HEK293 (cell line): Measurements from ENCODE around the gene SNAPC4.
A peak's percentile ranks its signal among the peaks of the same experiment; 100 is the strongest.

Experiments used
- CTCF ChIA-PET: fragments of 350-600 bp; formaldehyde crosslinking; extraction: SDS; loops from one replicate; lab custom pipeline; 2021; ENCODE audit warnings: antibody characterized with exemption; lab: Yijun Ruan, JAX
- POLR2A ChIA-PET: fragments of 300-600 bp; formaldehyde crosslinking; extraction: SDS; loops from one replicate; lab custom pipeline; 2020; ENCODE audit warnings: antibody characterized with exemption, inconsistent platforms; lab: Yijun Ruan, JAX
- H3K27ac ChIP-seq: fragments of 200-500 bp; sonication (Bioruptor generic); 2 replicates; pipeline ENCODE4 v1.5.1; 2014; ENCODE audit warnings: low read depth, low read length, control low read depth, inconsistent platforms; ENCODE audit errors: extremely low read depth
- H3K36me3 ChIP-seq, 2 experiments: fragments of 200-500 bp in 1 of 2; sonication (Bioruptor generic) in 1 of 2; 1 replicate in 1 of 2; 2 replicates in 1 of 2; pipeline ENCODE4 v1.5.1; 2014 to 2017; ENCODE audit warnings: inconsistent platforms in 2 of 2, low read length in 2 of 2; ENCODE audit not compliant: control insufficient read depth in 2 of 2, insufficient read depth in 1 of 2
- H3K4me1 ChIP-seq: fragments of 200-500 bp; sonication (Bioruptor generic); 2 replicates; pipeline ENCODE4 v1.5.1; 2014; ENCODE audit warnings: mild to moderate bottlenecking, low read length, inconsistent platforms; ENCODE audit not compliant: control insufficient read depth, insufficient read depth
- H3K4me3 ChIP-seq: 2 replicates; pipeline ENCODE4 v1.5.1; 2011; ENCODE audit warnings: low read depth, mild to moderate bottlenecking, control low read depth, low read length, moderate library complexity
- H3K9me3 ChIP-seq: fragments of 200-500 bp; sonication (Bioruptor generic); 2 replicates; pipeline ENCODE4 v1.5.1; 2014; ENCODE audit warnings: low read depth, low read length, inconsistent platforms; ENCODE audit not compliant: control insufficient read depth, insufficient read depth
- GLIS1 ChIP-seq: fragments of 450-650 bp; formaldehyde crosslinking; IDR thresholded peaks from 2 replicates; pipeline ENCODE4 v1.5.1; 2016; ENCODE audit warnings: missing biosample characterization, missing genetic modification characterization
- GLIS2 ChIP-seq: fragments of 450-650 bp; formaldehyde crosslinking; IDR thresholded peaks from 2 replicates; pipeline ENCODE4 v1.5.1; 2016; ENCODE audit warnings: missing biosample characterization, missing genetic modification characterization
- IKZF3 ChIP-seq: fragments of 450-650 bp; IDR thresholded peaks from 2 replicates; pipeline ENCODE4 v1.5.0; 2018; ENCODE audit warnings: missing biosample characterization, mild to moderate bottlenecking, missing genetic modification characterization, moderate library complexity
- KLF8 ChIP-seq: fragments of 450-650 bp; formaldehyde crosslinking; IDR thresholded peaks from 2 replicates; pipeline ENCODE4 v1.5.1; 2016; ENCODE audit warnings: missing biosample characterization, missing genetic modification characterization
- ZBTB17 ChIP-seq: fragments of 450-650 bp; formaldehyde crosslinking; IDR thresholded peaks from 2 replicates; pipeline ENCODE4 v1.5.1; 2016; ENCODE audit warnings: missing biosample characterization, missing genetic modification characterization
- ZNF501 ChIP-seq: fragments of 450-650 bp; formaldehyde crosslinking; IDR thresholded peaks from 2 replicates; pipeline ENCODE4 v1.5.1; 2016; ENCODE audit warnings: missing biosample characterization, missing genetic modification characterization
- ZNF514 ChIP-seq: fragments of 450-650 bp; formaldehyde crosslinking; IDR thresholded peaks from 2 replicates; pipeline ENCODE4 v1.5.1; 2016; ENCODE audit warnings: missing biosample characterization, missing genetic modification characterization
- TF ChIP-seq, protein P1 (sequence below): fragments of 450-650 bp; formaldehyde crosslinking; IDR thresholded peaks from 2 replicates; pipeline ENCODE4 v1.5.1; 2017; ENCODE audit warnings: missing biosample characterization, missing genetic modification characterization
- TF ChIP-seq, protein P2 (sequence below): fragments of 450-650 bp; formaldehyde crosslinking; IDR thresholded peaks from 2 replicates; pipeline ENCODE4 v1.5.1; 2016; ENCODE audit warnings: missing biosample characterization, missing genetic modification characterization
- TF ChIP-seq, protein P3 (sequence below): fragments of 450-650 bp; formaldehyde crosslinking; IDR thresholded peaks from 2 replicates; pipeline ENCODE4 v1.5.1; 2016; ENCODE audit warnings: missing biosample characterization, missing genetic modification characterization
- TF ChIP-seq, protein P4 (sequence below): fragments of 450-650 bp; formaldehyde crosslinking; IDR thresholded peaks from 2 replicates; pipeline ENCODE4 v1.5.1; 2016; ENCODE audit warnings: missing biosample characterization, missing genetic modification characterization

SNAPC4 gene

DNA sequence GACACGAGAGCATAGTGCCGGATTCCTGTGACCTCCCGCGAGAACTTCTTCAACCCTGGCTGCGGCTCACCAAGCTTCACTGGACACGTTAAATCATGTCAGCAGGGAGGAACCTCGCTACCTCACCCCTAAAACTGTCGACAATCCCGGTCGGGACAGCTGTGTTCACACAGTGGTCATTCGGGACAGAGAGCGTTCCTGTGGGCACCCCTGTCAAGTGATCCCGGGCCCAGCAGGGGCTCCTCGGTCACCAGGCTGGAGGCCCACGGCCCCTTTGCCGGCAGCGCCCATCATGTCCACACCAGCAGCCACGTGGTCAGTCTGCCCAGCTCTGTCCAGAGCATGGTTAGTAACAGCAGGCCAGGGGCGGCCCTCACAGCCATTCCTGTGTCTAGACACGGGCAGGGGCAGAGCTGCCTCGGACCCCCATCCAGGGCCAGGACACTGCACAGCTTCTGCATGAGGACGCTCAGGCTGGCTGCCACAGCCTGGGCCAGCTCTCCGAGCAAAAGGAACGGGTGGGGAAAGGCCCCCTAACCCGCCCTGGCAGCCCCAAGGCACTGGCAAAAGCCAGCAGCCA lies 36.2 kb upstream of the SNAPC4 start:
- POLR2A ChIA-PET = interaction anchor here (1.0 to 1.7 kb wide), 2 partner anchors 11 to 73 kb away, joined by 3 to 6 read pairs; no protein-coding TSS in a partner anchor
- CTCF ChIA-PET = interaction anchor here (0.6 to 1.1 kb wide), 3 partner anchors 17 to 50 kb away, joined by 4 read pairs; no protein-coding TSS in a partner anchor
- Histone ChIP-seq H3K4me3 (no peak overlapping the region), H3K27ac (no peak overlapping the region), H3K4me1 (0 out of 2 replicates have a peak, but pooled peaks cover 2% of the 10 kb centered on the region), H3K36me3 (peaks cover 0 to 69% of the 10 kb centered on the region in 2 experiments; a peak in 2 of 3 replicates), H3K9me3 (no peaks in the 10 kb centered on the region)
- TF ChIP-seq ZNF501 (tag by site-specific recombination) = no peak
- TF ChIP-seq, protein P1, sequence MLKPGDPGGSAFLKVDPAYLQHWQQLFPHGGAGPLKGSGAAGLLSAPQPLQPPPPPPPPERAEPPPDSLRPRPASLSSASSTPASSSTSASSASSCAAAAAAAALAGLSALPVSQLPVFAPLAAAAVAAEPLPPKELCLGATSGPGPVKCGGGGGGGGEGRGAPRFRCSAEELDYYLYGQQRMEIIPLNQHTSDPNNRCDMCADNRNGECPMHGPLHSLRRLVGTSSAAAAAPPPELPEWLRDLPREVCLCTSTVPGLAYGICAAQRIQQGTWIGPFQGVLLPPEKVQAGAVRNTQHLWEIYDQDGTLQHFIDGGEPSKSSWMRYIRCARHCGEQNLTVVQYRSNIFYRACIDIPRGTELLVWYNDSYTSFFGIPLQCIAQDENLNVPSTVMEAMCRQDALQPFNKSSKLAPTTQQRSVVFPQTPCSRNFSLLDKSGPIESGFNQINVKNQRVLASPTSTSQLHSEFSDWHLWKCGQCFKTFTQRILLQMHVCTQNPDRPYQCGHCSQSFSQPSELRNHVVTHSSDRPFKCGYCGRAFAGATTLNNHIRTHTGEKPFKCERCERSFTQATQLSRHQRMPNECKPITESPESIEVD = no peak

DNA sequence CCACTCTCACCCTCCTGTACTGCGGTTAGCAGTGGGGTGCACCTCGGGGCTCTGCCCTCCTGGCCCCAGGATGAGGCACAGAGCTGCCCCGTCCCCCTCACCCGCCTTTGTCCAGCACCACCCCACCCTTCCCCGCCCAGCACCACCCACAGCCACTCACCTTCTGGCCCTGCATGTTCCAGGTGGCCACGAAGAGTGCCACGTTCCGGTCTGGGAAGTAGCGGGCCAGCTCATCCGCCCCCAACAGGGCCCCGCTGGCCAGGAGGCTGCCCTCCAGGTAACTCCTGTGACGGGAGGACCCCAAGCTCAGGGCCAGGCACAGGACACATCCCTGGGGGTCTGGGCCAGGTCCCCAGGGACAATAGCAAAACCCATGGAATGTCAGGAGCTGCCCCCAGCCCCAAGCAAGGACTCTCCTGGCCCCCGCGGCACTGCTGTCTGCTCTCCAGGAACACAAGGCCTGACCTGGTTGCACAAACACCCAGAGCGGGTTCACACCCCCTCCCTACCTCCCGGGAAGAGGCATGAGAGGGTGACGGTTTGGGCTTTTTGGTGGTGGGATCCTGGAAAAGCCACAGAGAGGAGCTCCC lies 34.7 kb upstream of the SNAPC4 start:
- Histone ChIP-seq H3K9me3 (no peaks in the 10 kb centered on the region), H3K4me1 (no peaks in the 10 kb centered on the region), H3K36me3 (peaks cover 0 to 74% of the 10 kb centered on the region in 2 experiments; a peak in 2 of 3 replicates), H3K4me3 (no peak overlapping the region)
- POLR2A ChIA-PET = interaction anchor here (0.5 kb wide), 1 partner anchor 37 kb away, joined by 4 read pairs; no protein-coding TSS in a partner anchor
- TF ChIP-seq, protein P2, sequence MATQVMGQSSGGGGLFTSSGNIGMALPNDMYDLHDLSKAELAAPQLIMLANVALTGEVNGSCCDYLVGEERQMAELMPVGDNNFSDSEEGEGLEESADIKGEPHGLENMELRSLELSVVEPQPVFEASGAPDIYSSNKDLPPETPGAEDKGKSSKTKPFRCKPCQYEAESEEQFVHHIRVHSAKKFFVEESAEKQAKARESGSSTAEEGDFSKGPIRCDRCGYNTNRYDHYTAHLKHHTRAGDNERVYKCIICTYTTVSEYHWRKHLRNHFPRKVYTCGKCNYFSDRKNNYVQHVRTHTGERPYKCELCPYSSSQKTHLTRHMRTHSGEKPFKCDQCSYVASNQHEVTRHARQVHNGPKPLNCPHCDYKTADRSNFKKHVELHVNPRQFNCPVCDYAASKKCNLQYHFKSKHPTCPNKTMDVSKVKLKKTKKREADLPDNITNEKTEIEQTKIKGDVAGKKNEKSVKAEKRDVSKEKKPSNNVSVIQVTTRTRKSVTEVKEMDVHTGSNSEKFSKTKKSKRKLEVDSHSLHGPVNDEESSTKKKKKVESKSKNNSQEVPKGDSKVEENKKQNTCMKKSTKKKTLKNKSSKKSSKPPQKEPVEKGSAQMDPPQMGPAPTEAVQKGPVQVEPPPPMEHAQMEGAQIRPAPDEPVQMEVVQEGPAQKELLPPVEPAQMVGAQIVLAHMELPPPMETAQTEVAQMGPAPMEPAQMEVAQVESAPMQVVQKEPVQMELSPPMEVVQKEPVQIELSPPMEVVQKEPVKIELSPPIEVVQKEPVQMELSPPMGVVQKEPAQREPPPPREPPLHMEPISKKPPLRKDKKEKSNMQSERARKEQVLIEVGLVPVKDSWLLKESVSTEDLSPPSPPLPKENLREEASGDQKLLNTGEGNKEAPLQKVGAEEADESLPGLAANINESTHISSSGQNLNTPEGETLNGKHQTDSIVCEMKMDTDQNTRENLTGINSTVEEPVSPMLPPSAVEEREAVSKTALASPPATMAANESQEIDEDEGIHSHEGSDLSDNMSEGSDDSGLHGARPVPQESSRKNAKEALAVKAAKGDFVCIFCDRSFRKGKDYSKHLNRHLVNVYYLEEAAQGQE (tag by site-specific recombination) = no peak
- TF ChIP-seq ZBTB17 (tag by site-specific recombination) (no peak), GLIS2 (tag by site-specific recombination) (peak; percentile 57), ZNF514 (tag by site-specific recombination) (no peak), IKZF3 (tag by site-specific recombination) (0 out of 2 replicates have a peak, but pooled peaks have one; percentile 30), KLF8 (tag by site-specific recombination) (0 out of 2 replicates have a peak, but pooled peaks have one; percentile 35), GLIS1 (peak; percentile 22; the same call in 1 of the 2 replicates)
- TF ChIP-seq, all 188 proteins: peak for 4
- CTCF ChIA-PET = interaction anchor here (1.3 kb wide), 1 partner anchor 10 kb away, joined by 5 read pairs; no protein-coding TSS in a partner anchor
- no peak overlapping the region for H3K27ac ChIP-seq

DNA sequence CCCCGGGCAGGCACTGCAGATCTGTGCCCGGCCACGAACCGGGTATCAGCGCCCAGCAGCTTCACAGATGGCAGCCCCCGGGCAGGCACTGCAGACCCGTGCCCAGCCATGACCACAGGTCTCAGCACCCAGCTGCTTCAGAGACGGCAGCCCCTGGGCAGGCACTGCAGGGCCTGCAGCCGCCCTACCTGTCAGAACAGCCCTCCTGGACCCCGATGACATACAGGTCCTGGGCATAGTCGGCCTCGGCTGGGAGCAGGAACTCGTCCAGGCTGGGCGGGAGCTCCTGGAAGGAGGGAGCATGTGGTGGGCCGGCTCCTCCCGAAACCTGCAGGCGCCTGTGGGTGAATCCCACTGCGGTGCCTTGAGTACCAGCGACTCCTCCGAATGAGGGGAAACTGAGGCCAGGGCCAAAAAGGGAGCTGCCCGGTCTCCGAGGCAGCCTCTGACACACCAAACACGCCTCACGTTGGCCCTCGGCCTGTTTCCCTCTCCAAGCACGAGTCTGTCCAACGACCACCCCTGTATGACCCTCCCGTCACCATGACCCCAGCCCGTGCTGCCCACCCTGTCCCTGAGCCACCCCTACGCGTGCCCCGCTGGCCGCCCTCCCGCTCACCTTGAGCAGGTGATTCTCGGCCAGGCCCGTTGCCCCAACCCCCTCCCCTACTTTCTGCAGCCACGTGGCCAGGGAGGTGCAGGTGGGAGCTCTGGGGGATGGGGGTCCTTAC lies 34.0 kb upstream of the SNAPC4 start:
- Histone ChIP-seq H3K36me3 (peaks cover 0 to 80% of the 10 kb centered on the region in 2 experiments; a peak in 2 of 3 replicates), H3K27ac (no peak overlapping the region), H3K4me3 (no peak overlapping the region), H3K9me3 (no peaks in the 10 kb centered on the region)
- POLR2A ChIA-PET = interaction anchor here (0.5 kb wide), 1 partner anchor 36 kb away, joined by 4 read pairs; no protein-coding TSS in a partner anchor
- CTCF ChIA-PET = interaction anchor here (1.3 kb wide), 1 partner anchor 11 kb away, joined by 5 read pairs; no protein-coding TSS in a partner anchor
- TF ChIP-seq, protein P3, sequence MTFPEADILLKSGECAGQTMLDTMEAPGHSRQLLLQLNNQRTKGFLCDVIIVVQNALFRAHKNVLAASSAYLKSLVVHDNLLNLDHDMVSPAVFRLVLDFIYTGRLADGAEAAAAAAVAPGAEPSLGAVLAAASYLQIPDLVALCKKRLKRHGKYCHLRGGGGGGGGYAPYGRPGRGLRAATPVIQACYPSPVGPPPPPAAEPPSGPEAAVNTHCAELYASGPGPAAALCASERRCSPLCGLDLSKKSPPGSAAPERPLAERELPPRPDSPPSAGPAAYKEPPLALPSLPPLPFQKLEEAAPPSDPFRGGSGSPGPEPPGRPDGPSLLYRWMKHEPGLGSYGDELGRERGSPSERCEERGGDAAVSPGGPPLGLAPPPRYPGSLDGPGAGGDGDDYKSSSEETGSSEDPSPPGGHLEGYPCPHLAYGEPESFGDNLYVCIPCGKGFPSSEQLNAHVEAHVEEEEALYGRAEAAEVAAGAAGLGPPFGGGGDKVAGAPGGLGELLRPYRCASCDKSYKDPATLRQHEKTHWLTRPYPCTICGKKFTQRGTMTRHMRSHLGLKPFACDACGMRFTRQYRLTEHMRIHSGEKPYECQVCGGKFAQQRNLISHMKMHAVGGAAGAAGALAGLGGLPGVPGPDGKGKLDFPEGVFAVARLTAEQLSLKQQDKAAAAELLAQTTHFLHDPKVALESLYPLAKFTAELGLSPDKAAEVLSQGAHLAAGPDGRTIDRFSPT (tag by site-specific recombination) = peak; percentile 64
- TF ChIP-seq, protein P4, sequence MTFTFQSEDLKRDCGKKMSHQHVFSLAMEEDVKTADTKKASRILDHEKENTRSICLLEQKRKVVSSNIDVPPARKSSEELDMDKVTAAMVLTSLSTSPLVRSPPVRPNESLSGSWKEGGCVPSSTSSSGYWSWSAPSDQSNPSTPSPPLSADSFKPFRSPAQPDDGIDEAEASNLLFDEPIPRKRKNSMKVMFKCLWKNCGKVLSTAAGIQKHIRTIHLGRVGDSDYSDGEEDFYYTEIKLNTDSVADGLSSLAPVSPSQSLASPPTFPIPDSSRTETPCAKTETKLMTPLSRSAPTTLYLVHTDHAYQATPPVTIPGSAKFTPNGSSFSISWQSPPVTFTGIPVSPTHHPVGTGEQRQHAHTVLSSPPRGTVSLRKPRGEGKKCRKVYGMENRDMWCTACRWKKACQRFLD = no peak
- TF ChIP-seq, all 188 proteins: peak for 1
- H3K4me1 ChIP-seq = no peaks in the 10 kb centered on the region
